ENCODE measurements around the gene HS2ST1. TPM values are rescaled to one million over a fixed set of nuclear protein-coding genes. Genes with fewer than 3 reads are reported as not detected.
A peak's percentile ranks its signal among the peaks of the same experiment; 100 is the strongest.

HS2ST1 gene
- total RNA-seq, 3 donors from 2014 or later = 17.7 to 18.0 (median 17.8) TPM

- Histone ChIP-seq H3K27ac (peak overlapping the region in 1 of 2 donors; percentile 58), H3K36me3 (no peaks in the 10 kb centered on the region), H3K4me1 (no peaks in the 10 kb centered on the region), H3K27me3 (no peaks in the 10 kb centered on the region), H3K9me3 (no peaks in the 10 kb centered on the region), H3K4me3 (no peak overlapping the region)
- intact Hi-C loops (cut with DNase I; ENCODE audit: low total_unique reads) = no loop called here
- no peak for DNase-seq (ENCODE audit: low spot score in 2 of 2)
- TF ChIP-seq POLR2A (IDR thresholded peaks at IDR 0.05) = no peak
- TF ChIP-seq CTCF (IDR thresholded peaks at IDR 0.05) = no peak
- TF ChIP-seq POLR2AphosphoS5 (IDR thresholded peaks at IDR 0.05) = no peak
Observed at GRCh38 chr1:87150143-87150542, 235.7 kb downstream of the HS2ST1 start.

- Histone ChIP-seq H3K9me3 (no peaks in the 10 kb centered on the region), H3K27ac (peak overlapping the region; percentile 30 to 81), H3K4me1 (no peaks in the 10 kb centered on the region), H3K36me3 (no peaks in the 10 kb centered on the region), H3K4me3 (peak overlapping the region; percentile 14 to 52 (median 30)), H3K27me3 (no peaks in the 10 kb centered on the region)
- no peak for DNase-seq (ENCODE audit: low spot score in 2 of 2)
- intact Hi-C loops (cut with DNase I; ENCODE audit: low total_unique reads) = no loop called here
- TF ChIP-seq CTCF (IDR thresholded peaks at IDR 0.05) = peak in 1 of 3 donors; percentile 24
- no peak for TF ChIP-seq POLR2A (IDR thresholded peaks at IDR 0.05)
- TF ChIP-seq POLR2AphosphoS5 (IDR thresholded peaks at IDR 0.05) = no peak
Observed at GRCh38 chr1:87151500-87152421, 237.3 kb downstream of the HS2ST1 start.

GRCh38 chr1:87154384-87154783 lies 239.9 kb downstream of the HS2ST1 start:
- no peaks in the 10 kb centered on the region for H3K4me1 ChIP-seq
- no peaks in the 10 kb centered on the region for H3K36me3 ChIP-seq
- no peak for TF ChIP-seq POLR2AphosphoS5 (IDR thresholded peaks at IDR 0.05)
- no peak for TF ChIP-seq POLR2A (IDR thresholded peaks at IDR 0.05)
- no peak for TF ChIP-seq CTCF (IDR thresholded peaks at IDR 0.05)

GRCh38 chr1:87155170-87155569 lies 240.7 kb downstream of the HS2ST1 start:
- intact Hi-C loops (cut with DNase I; ENCODE audit: low total_unique reads) = no loop called here
- no peaks in the 10 kb centered on the region for H3K9me3 ChIP-seq
- no peaks in the 10 kb centered on the region for H3K27me3 ChIP-seq

More at GRCh38 chr1:87154384-87154783, 239.9 kb downstream of the HS2ST1 start:
- Histone ChIP-seq H3K4me3 (no peak overlapping the region), H3K27ac (peak overlapping the region; percentile 5 to 62), H3K27me3 (no peaks in the 10 kb centered on the region), H3K9me3 (no peaks in the 10 kb centered on the region)
- intact Hi-C loops (cut with DNase I; ENCODE audit: low total_unique reads) = no loop called here
- DNase-seq (ENCODE audit: low spot score in 2 of 2) = peak in 1 of 2 donors; percentile 35

More at GRCh38 chr1:87155170-87155569, 240.7 kb downstream of the HS2ST1 start:
- no peak for DNase-seq (ENCODE audit: low spot score in 2 of 2)
- H3K27ac ChIP-seq = peak overlapping the region in 1 of 2 donors; percentile 62
- TF ChIP-seq POLR2AphosphoS5 (IDR thresholded peaks at IDR 0.05) (no peak), CTCF (IDR thresholded peaks at IDR 0.05) (no peak), POLR2A (IDR thresholded peaks at IDR 0.05) (no peak)
- H3K36me3 ChIP-seq = no peaks in the 10 kb centered on the region
- no peaks in the 10 kb centered on the region for H3K4me1 ChIP-seq
- no peak overlapping the region for H3K4me3 ChIP-seq

Measured in breast epithelium (tissue), 4 donors.